ENCODE measurements around the gene ADA.

The ADA gene

GRCh38 chr20:44643596-44644229 is 7.8 kb downstream of the ADA start:
- peak; percentile 95 to 98 (median 96) for DNase-seq

GRCh38 chr20:44643154-44643519 is 8.4 kb downstream of the ADA start:
- no peak for DNase-seq

- peak; percentile 93 to 97 (median 94) for DNase-seq
Measured at GRCh38 chr20:44642203-44643153, 9.0 kb downstream of the ADA start.

- peak in 1 of 3 donors; percentile 24 for DNase-seq
Measured at GRCh38 chr20:44641325-44641724, 10.2 kb downstream of the ADA start.

- no peak for DNase-seq
Measured at GRCh38 chr20:44640522-44640921, 11.0 kb downstream of the ADA start.

- no peak for DNase-seq
Measured at GRCh38 chr20:44637522-44638372, 13.8 kb downstream of the ADA start.

- DNase-seq: no peak
Measured at GRCh38 chr20:44637042-44637441, 14.5 kb downstream of the ADA start.

GRCh38 chr20:44635877-44636276 is 15.6 kb downstream of the ADA start:
- DNase-seq: no peak

- DNase-seq: no peak
Measured at GRCh38 chr20:44633872-44634600, 17.5 kb downstream of the ADA start.

GRCh38 chr20:44633187-44633810 is 18.2 kb downstream of the ADA start:
- DNase-seq: no peak

GRCh38 chr20:44632103-44632752 is 19.3 kb downstream of the ADA start:
- no peak for DNase-seq

- DNase-seq: no peak
Measured at GRCh38 chr20:44630297-44630696, 21.2 kb downstream of the ADA start.

GRCh38 chr20:44629542-44629941 is 22.0 kb downstream of the ADA start:
- no peak for DNase-seq

- no peak for DNase-seq
Measured at GRCh38 chr20:44629017-44629385, 22.5 kb downstream of the ADA start.

GRCh38 chr20:44627364-44628010 is 24.0 kb downstream of the ADA start:
- no peak for DNase-seq

GRCh38 chr20:44626278-44626677 is 25.2 kb downstream of the ADA start:
- DNase-seq: no peak

- DNase-seq: no peak
Measured at GRCh38 chr20:44625361-44625760, 26.1 kb downstream of the ADA start.

- DNase-seq: no peak
Measured at GRCh38 chr20:44624743-44625271, 26.7 kb downstream of the ADA start.

- DNase-seq: no peak
Measured at GRCh38 chr20:44624152-44624551, 27.3 kb downstream of the ADA start.

GRCh38 chr20:44622501-44623270 is 28.8 kb downstream of the ADA start:
- DNase-seq: no peak

All from suppressor macrophage treated with lipopolysaccharide for 1 hour (primary cell).